B cell (primary cell): ENCODE results near the gene CYBB. TPM values are rescaled to one million over a fixed set of nuclear protein-coding genes. Genes with fewer than 3 reads are reported as not detected.

Experiments
- ATAC-seq: fragments of 200-7000 bp; cut with Tn5 transposase; one replicate; pipeline ENCODE4 v1.10.0; 2021; ENCODE audit warnings: low read depth, mild to moderate bottlenecking, moderate number of reproducible peaks, moderate library complexity
- CTCF ChIA-PET: fragments of 350-600 bp; sonication (Branson Sonifier 250); formaldehyde crosslinking; loops from one replicate; lab custom pipeline; 2021; ENCODE audit warnings: antibody characterized with exemption, inconsistent platforms; lab: Charles Lee
- POLR2A ChIA-PET: fragments of 350-600 bp; sonication (Branson Sonifier 250); formaldehyde crosslinking; loops from one replicate; lab custom pipeline; 2021; ENCODE audit warnings: antibody characterized with exemption; lab: Charles Lee
- DNase-seq: peaks from one replicate; pipeline ENCODE4 v3.0.0; 2013
- H2AFZ ChIP-seq: 2 replicates; pipeline ENCODE4 v1.6.1; 2012; ENCODE audit warnings: mild to moderate bottlenecking, low read depth, low read length; ENCODE audit not compliant: insufficient read depth, poor library complexity, severe bottlenecking
- H3K27ac ChIP-seq, 2 donors: 1 replicate in 1 of 2; 2 replicates in 1 of 2; pipeline ENCODE4 v1.5.1; 2012 to 2013; ENCODE audit warnings: low read length in 2 of 2, mild to moderate bottlenecking in 2 of 2, moderate library complexity in 1 of 2
- H3K27me3 ChIP-seq, 4 experiments: fragments of 200-600 bp in 1 of 4; sonication (generic) in 1 of 4; replicated peaks in 1 of 4; 1 replicate in 2 of 4; 2 replicates in 2 of 4; pipeline versions ENCODE4 v1.6.1 to v1.7.0; 2013 to 2016; ENCODE audit warnings: low read length in 3 of 4, mild to moderate bottlenecking in 2 of 4, mixed read lengths in 1 of 4, moderate library complexity in 1 of 4; ENCODE audit not compliant: insufficient read depth in 4 of 4, control insufficient read depth in 3 of 4; ENCODE audit errors: control extremely low read depth in 1 of 4
- H3K36me3 ChIP-seq, 2 experiments: replicated peaks in 1 of 2; 1 replicate in 1 of 2; 2 replicates in 1 of 2; pipeline versions ENCODE4 v1.6.1 to v1.7.1; 2013; ENCODE audit warnings: low read length in 1 of 2; ENCODE audit not compliant: insufficient read depth in 2 of 2, control insufficient read depth in 1 of 2; ENCODE audit errors: control extremely low read depth in 1 of 2, extremely low read depth in 1 of 2
- H3K4me1 ChIP-seq, 2 donors: fragments of 200-600 bp in 1 of 2; sonication (generic) in 1 of 2; 1 replicate in 1 of 2; 2 replicates in 1 of 2; pipeline versions ENCODE4 v1.5.1 to v1.6.1; 2013 to 2017; ENCODE audit warnings: low read length in 2 of 2; ENCODE audit not compliant: control insufficient read depth in 2 of 2, insufficient read depth in 2 of 2
- H3K4me2 ChIP-seq: replicated peaks from 2 replicates; pipeline ENCODE3; 2012; ENCODE audit warnings: mild to moderate bottlenecking, low read depth, low read length; ENCODE audit not compliant: poor library complexity, severe bottlenecking
- H3K4me3 ChIP-seq, 5 experiments: fragments of 200-600 bp in 1 of 5; sonication (generic) in 1 of 5; 1 replicate in 3 of 5; 2 replicates in 2 of 5; pipeline versions ENCODE4 v1.5.1 to v1.7.0; 2011 to 2016; ENCODE audit warnings: low read length in 4 of 5, mild to moderate bottlenecking in 4 of 5, low read depth in 2 of 5, control low read depth in 1 of 5, moderate library complexity in 1 of 5; ENCODE audit not compliant: insufficient read depth in 1 of 5; ENCODE audit errors: control extremely low read depth in 1 of 5, extremely low read depth in 1 of 5
- H3K79me2 ChIP-seq: fragments of 200-600 bp; sonication (generic); one replicate; pipeline ENCODE4 v1.6.0; 2016; ENCODE audit warnings: low read length; ENCODE audit not compliant: control insufficient read depth, insufficient read depth
- H3K9ac ChIP-seq: fragments of 200-600 bp; sonication (generic); 2 replicates; pipeline ENCODE4 v1.6.1; 2017; ENCODE audit warnings: mild to moderate bottlenecking, low read length, moderate library complexity
- H3K9me3 ChIP-seq, 3 donors: one replicate each; pipeline versions ENCODE4 v1.6.1 to v1.7.1; 2013; ENCODE audit warnings: low read length in 2 of 3; ENCODE audit not compliant: control insufficient read depth in 2 of 3, insufficient read depth in 1 of 3; ENCODE audit errors: control extremely low read depth in 1 of 3
- H4K20me1 ChIP-seq: 2 replicates; pipeline ENCODE4 v1.6.0; 2012; ENCODE audit warnings: mild to moderate bottlenecking, low read length; ENCODE audit not compliant: insufficient read depth, control insufficient read depth, poor library complexity, severe bottlenecking
- H3K27ac Mint-ChIP-seq: one replicate; pipeline ENCODE4 v1.8.0; 2021; ENCODE audit warnings: mixed read lengths
- H3K27me3 Mint-ChIP-seq: one replicate; pipeline ENCODE4 v1.8.0; 2021; ENCODE audit warnings: mixed read lengths
- H3K4me1 Mint-ChIP-seq: one replicate; pipeline ENCODE4 v1.8.0; 2021; ENCODE audit warnings: mixed read lengths
- H3K4me3 Mint-ChIP-seq: one replicate; pipeline ENCODE4 v1.8.0; 2021; ENCODE audit warnings: mixed read lengths
- H3K9me3 Mint-ChIP-seq: one replicate; pipeline ENCODE4 v1.8.0; 2022; ENCODE audit warnings: mixed read lengths; ENCODE audit not compliant: insufficient read depth
- EZH2 ChIP-seq: IDR thresholded peaks from 2 replicates; pipeline ENCODE4 v1.6.1; 2012; ENCODE audit warnings: borderline replicate concordance, low read depth, mild to moderate bottlenecking, moderate library complexity, low read length; ENCODE audit not compliant: insufficient read depth, poor library complexity, severe bottlenecking
- WGBS: methylation state at CpG from one replicate; pipeline ENCODE4 v1.1.5; 2013; ENCODE audit warnings: missing lambda C conversion rate; ENCODE audit not compliant: insufficient coverage; 5-methylcytosine and 5-hydroxymethylcytosine counted together
- intact Hi-C: fragments of 100-400 bp; cut with micrococcal nuclease; formaldehyde crosslinking; loops from one replicate; pipeline ENCODE4 v1.10.0; 2022
- polyA plus RNA-seq: library from polyadenylated mRNA; depleted of rRNA; stranded (reverse); fragments of >200 nt; gene quantifications from 2 replicates; pipeline ENCODE4 v1.2.3, GENCODE V29; 2012
- total RNA-seq, 2 donors: library from RNA; stranded (reverse); fragments of 120-200 nt in 1 of 2; gene quantifications; 1 replicate in 1 of 2; 2 replicates in 1 of 2; pipeline versions ENCODE4 v1.2.3 to v1.2.4, GENCODE V29; 2013 to 2022
- TF ChIP-seq, protein P1 (sequence below): fragments of 200-600 bp; IDR thresholded peaks from one replicate; pipeline ENCODE4 v1.8.0; 2022; ENCODE audit warnings: antibody characterized with exemption, mild to moderate bottlenecking

CYBB gene
- total and polyA plus RNA-seq, 2 donors (not counting 1 experiment from before 2014, with no cell fraction given): 72.1 to 132 TPM

DNA sequence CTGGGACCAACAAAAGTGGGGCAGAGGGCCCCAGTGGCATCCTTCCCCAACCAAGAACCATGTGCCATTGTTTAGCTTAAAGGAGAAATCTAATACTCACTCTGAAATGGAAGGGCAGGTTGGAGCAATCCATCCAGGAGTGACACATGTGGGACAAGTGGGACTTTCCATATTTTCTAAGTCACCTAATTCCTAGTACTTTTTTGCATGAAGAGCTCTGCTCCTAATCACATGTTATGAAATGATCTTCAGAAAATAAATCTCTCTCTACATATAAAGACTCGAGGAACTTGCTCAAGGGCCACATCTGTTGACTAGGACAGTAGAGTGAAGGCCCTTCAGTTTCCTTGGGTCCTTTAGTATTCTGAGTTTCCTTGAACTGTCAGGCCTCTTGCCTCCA lies 2.5 kb downstream of the CYBB start:
- Histone ChIP-seq H3K9me3 (no peaks in the 10 kb centered on the region), H2AFZ (no peak overlapping the region), H3K27ac (peak overlapping the region; percentile 6 to 71), H4K20me1 (no peaks in the 10 kb centered on the region), H3K4me1 (peaks cover 57 to 60% of the 10 kb centered on the region in 2 donors), H3K4me3 (peak overlapping the region; percentile 52 to 89 (median 60)), H3K79me2 (peaks cover 46% of the 10 kb centered on the region), H3K27me3 (no peaks in the 10 kb centered on the region), H3K4me2 (peak overlapping the region; percentile 69), H3K36me3 (peaks cover 0 to 37% of the 10 kb centered on the region in 2 experiments), H3K9ac (peak overlapping the region; percentile 66)
- Mint-ChIP-seq H3K9me3 (no peaks in the 10 kb centered on the region), H3K27ac (peak overlapping the region; percentile 92), H3K4me1 (peaks cover 60% of the 10 kb centered on the region), H3K27me3 (no peaks in the 10 kb centered on the region), H3K4me3 (peak overlapping the region; percentile 96)
- no peak for DNase-seq
- no peak for TF ChIP-seq EZH2
- TF ChIP-seq, protein P1, sequence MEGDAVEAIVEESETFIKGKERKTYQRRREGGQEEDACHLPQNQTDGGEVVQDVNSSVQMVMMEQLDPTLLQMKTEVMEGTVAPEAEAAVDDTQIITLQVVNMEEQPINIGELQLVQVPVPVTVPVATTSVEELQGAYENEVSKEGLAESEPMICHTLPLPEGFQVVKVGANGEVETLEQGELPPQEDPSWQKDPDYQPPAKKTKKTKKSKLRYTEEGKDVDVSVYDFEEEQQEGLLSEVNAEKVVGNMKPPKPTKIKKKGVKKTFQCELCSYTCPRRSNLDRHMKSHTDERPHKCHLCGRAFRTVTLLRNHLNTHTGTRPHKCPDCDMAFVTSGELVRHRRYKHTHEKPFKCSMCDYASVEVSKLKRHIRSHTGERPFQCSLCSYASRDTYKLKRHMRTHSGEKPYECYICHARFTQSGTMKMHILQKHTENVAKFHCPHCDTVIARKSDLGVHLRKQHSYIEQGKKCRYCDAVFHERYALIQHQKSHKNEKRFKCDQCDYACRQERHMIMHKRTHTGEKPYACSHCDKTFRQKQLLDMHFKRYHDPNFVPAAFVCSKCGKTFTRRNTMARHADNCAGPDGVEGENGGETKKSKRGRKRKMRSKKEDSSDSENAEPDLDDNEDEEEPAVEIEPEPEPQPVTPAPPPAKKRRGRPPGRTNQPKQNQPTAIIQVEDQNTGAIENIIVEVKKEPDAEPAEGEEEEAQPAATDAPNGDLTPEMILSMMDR: no peak
- no peak for ATAC-seq
- ChIA-PET CTCF (interaction anchor here (0.9 to 7.9 kb wide), 5 partner anchors 14 to 42 kb away, joined by 3 to 65 read pairs (median 5); no protein-coding TSS in a partner anchor), POLR2A (interaction anchor here (0.9 kb wide), 1 partner anchor 35 kb away, joined by 4 read pairs; no protein-coding TSS in a partner anchor)
- WGBS: no CpG with 5 or more reads among the region's 1 CpG
- intact Hi-C loops: no loop called here

DNA sequence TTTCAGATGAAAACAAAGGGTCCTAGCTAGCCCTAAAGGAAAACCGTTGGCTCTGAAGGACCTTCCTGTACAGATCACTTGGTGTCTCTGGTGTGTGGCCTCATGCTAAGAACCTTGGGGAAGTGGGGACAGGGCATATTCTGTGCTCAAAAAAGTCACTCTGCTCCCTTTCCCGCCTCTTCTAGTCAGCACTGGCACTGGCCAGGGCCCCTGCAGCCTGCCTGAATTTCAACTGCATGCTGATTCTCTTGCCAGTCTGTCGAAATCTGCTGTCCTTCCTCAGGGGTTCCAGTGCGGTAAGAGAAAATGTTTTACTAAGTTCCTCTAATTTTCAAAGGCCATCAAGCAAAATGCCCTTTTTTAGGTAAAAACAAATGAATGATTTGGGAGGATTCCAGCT lies 3.4 kb downstream of the CYBB start:
- no peak for ATAC-seq
- Histone ChIP-seq H3K79me2 (peaks cover 46% of the 10 kb centered on the region), H2AFZ (no peak overlapping the region), H4K20me1 (no peaks in the 10 kb centered on the region), H3K4me2 (peak overlapping the region; percentile 69), H3K4me1 (peaks cover 59 to 62% of the 10 kb centered on the region in 2 donors), H3K9me3 (no peaks in the 10 kb centered on the region), H3K4me3 (peak overlapping the region; percentile 17 to 89 (median 45)), H3K27ac (peak overlapping the region; percentile 29 to 84), H3K36me3 (peaks cover 0 to 45% of the 10 kb centered on the region in 2 experiments), H3K9ac (peak overlapping the region; percentile 46), H3K27me3 (no peaks in the 10 kb centered on the region)
- ChIA-PET CTCF (interaction anchor here (1.7 to 7.9 kb wide), 3 partner anchors 13 to 38 kb away, joined by 5 to 65 read pairs (median 5); no protein-coding TSS in a partner anchor), POLR2A (interaction anchor here (0.6 kb wide), 1 partner anchor 34 kb away, joined by 3 read pairs; no protein-coding TSS in a partner anchor)
- DNase-seq: no peak
- TF ChIP-seq, protein P1: no peak
- TF ChIP-seq EZH2: no peak
- Mint-ChIP-seq H3K27ac (peak overlapping the region; percentile 81), H3K4me3 (peak overlapping the region; percentile 78), H3K4me1 (peaks cover 62% of the 10 kb centered on the region), H3K27me3 (no peaks in the 10 kb centered on the region), H3K9me3 (no peaks in the 10 kb centered on the region)
- intact Hi-C loops: no loop called here
- 83% methylated on average over 1 of the region's 4 CpGs for WGBS
